Neural progenitor cell (in vitro differentiated cells): ENCODE data around the gene PAPSS2. TPM values are rescaled to one million over a fixed set of nuclear protein-coding genes. Genes with fewer than 3 reads are reported as not detected.

Experiments
- DNase-seq: peaks from one replicate; pipeline ENCODE4 v3.0.0-alpha.2; 2016; ENCODE audit warnings: low spot score
- H2AFZ ChIP-seq: fragments of 200-600 bp; sonication (generic); replicated peaks from 2 replicates; pipeline ENCODE4 v1.6.1; 2016; ENCODE audit warnings: antibody characterized with exemption
- H3F3A ChIP-seq: fragments of 200-600 bp; sonication (generic); 2 replicates; pipeline ENCODE4 v1.6.1; 2016; ENCODE audit warnings: antibody characterized with exemption, low read depth
- H3K27ac ChIP-seq: fragments of 200-600 bp; sonication (generic); 2 replicates; pipeline ENCODE4 v1.5.1; 2016; ENCODE audit warnings: mild to moderate bottlenecking
- H3K27me3 ChIP-seq: fragments of 200-600 bp; sonication (generic); 2 replicates; pipeline ENCODE4 v1.6.1; 2016; ENCODE audit warnings: mild to moderate bottlenecking, moderate library complexity
- H3K36me3 ChIP-seq: fragments of 200-600 bp; sonication (generic); 2 replicates; pipeline ENCODE4 v1.5.1; 2016
- H3K4me1 ChIP-seq: fragments of 200-600 bp; sonication (generic); 2 replicates; pipeline ENCODE4 v1.6.1; 2016; ENCODE audit warnings: mixed run types
- H3K4me2 ChIP-seq: fragments of 200-600 bp; sonication (generic); 2 replicates; pipeline ENCODE4 v1.6.1; 2016
- H3K4me3 ChIP-seq: fragments of 200-600 bp; sonication (generic); 2 replicates; pipeline ENCODE4 v1.5.1; 2016
- H3K79me2 ChIP-seq: fragments of 200-600 bp; sonication (generic); 2 replicates; pipeline ENCODE4 v1.6.1; 2016; ENCODE audit warnings: low read depth
- H3K9ac ChIP-seq: fragments of 200-600 bp; sonication (generic); 2 replicates; pipeline ENCODE4 v1.6.1; 2016
- H3K9me3 ChIP-seq: fragments of 200-600 bp; sonication (generic); 2 replicates; pipeline ENCODE4 v1.5.1; 2016; ENCODE audit warnings: low read depth
- H4K20me1 ChIP-seq: fragments of 200-600 bp; sonication (generic); 2 replicates; pipeline ENCODE4 v1.6.1; 2016; ENCODE audit warnings: low read depth
- H3K27ac Mint-ChIP-seq: 3 replicates; pipeline ENCODE4 v1.8.0; 2021; ENCODE audit warnings: mixed read lengths
- H3K27me3 Mint-ChIP-seq: 2 replicates; pipeline ENCODE4 v1.8.0; 2022; ENCODE audit warnings: low read depth, mild to moderate bottlenecking, inconsistent platforms, moderate library complexity, mixed read lengths; ENCODE audit not compliant: insufficient read depth
- H3K36me3 Mint-ChIP-seq: 3 replicates; pipeline ENCODE4 v1.8.0; 2021; ENCODE audit warnings: mixed read lengths
- H3K4me1 Mint-ChIP-seq: 3 replicates; pipeline ENCODE4 v1.8.0; 2021; ENCODE audit warnings: mixed read lengths
- H3K4me3 Mint-ChIP-seq: 3 replicates; pipeline ENCODE4 v1.8.0; 2021; ENCODE audit warnings: mild to moderate bottlenecking, moderate library complexity, mixed read lengths
- H3K9me3 Mint-ChIP-seq: 3 replicates; pipeline ENCODE4 v1.8.0; 2020; ENCODE audit warnings: mixed read lengths
- CTCF ChIP-seq: fragments of 200-600 bp; sonication (generic); IDR thresholded peaks from 2 replicates; pipeline ENCODE4 v1.5.1; 2017; ENCODE audit warnings: antibody characterized with exemption, mild to moderate bottlenecking
- EZH2 ChIP-seq: fragments of 200-600 bp; sonication (generic); IDR thresholded peaks from 2 replicates; pipeline ENCODE4 v1.6.1; 2017; ENCODE audit warnings: antibody characterized with exemption, mild to moderate bottlenecking, moderate library complexity
- EZH2phosphoT487 ChIP-seq: fragments of 200-600 bp; sonication (generic); IDR thresholded peaks from 2 replicates; pipeline ENCODE4 v1.6.1; 2017; ENCODE audit warnings: antibody characterized with exemption
- total RNA-seq: library from RNA; depleted of rRNA; stranded (reverse); fragments of >200 nt; gene quantifications from 2 replicates; pipeline ENCODE4 v1.2.3, GENCODE V29; 2015; ENCODE audit warnings: low replicate concordance

PAPSS2 gene
- total RNA-seq, 1 donor from 2014 or later, result 6.0 TPM

- Histone ChIP-seq H3K9ac (no peak overlapping the region), H4K20me1 (peaks cover 4% of the 10 kb centered on the region), H3K9me3 (peaks cover 6% of the 10 kb centered on the region), H3K4me3 (no peak overlapping the region), H2AFZ (no peak overlapping the region), H3K27ac (no peak overlapping the region), H3K79me2 (peaks cover 22% of the 10 kb centered on the region), H3K27me3 (no peaks in the 10 kb centered on the region), H3F3A (no peaks in the 10 kb centered on the region), H3K4me2 (no peak overlapping the region), H3K36me3 (peaks cover 25% of the 10 kb centered on the region), H3K4me1 (no peaks in the 10 kb centered on the region)
- Mint-ChIP-seq H3K27ac (no peak overlapping the region), H3K27me3 (no peaks in the 10 kb centered on the region), H3K9me3 (peaks cover 9% of the 10 kb centered on the region), H3K36me3 (peaks cover 54% of the 10 kb centered on the region), H3K4me3 (no peak overlapping the region), H3K4me1 (no peaks in the 10 kb centered on the region)
- TF ChIP-seq CTCF (no peak), EZH2 (no peak), EZH2phosphoT487 (no peak)
- no peak for DNase-seq
Measured at GRCh38 chr10:87794285-87794684, 134.6 kb downstream of the PAPSS2 start.

Other genes starting within 250 kb of the PAPSS2 start
- gene MINPP1, start 155.0 kb upstream of the PAPSS2 start, total RNA-seq, result 52.9 and 64.2 TPM in 2 replicates
- gene ATAD1, start 158.3 kb downstream of the PAPSS2 start, total RNA-seq, result 47.8 and 63.2 TPM in 2 replicates
- gene KLLN, start 203.7 kb downstream of the PAPSS2 start, total RNA-seq, result 0.96 and 1.5 TPM in 2 replicates
- gene PTEN, start 203.7 kb downstream of the PAPSS2 start, total RNA-seq, result 50.5 and 64.9 TPM in 2 replicates